Pancreas (tissue), 10 donors: ENCODE results near the gene ZDHHC7. TPM values are rescaled to one million over a fixed set of nuclear protein-coding genes. Genes with fewer than 3 reads are reported as not detected.

Experiments
- ATAC-seq, 4 donors: fragments of 200-7000 bp; cut with Tn5 transposase; one replicate each; pipeline versions ENCODE4 v1.8.0 to v1.9.1; 2020; ENCODE audit warnings: mild to moderate bottlenecking in 4 of 4, moderate library complexity in 4 of 4
- DNase-seq, 6 donors: peaks; one replicate each; pipeline ENCODE4 v3.0.0-alpha.2; 2020
- FAIRE-seq: peaks from 2 replicates; lab custom pipeline; 2012; peaks lifted over from hg19 to GRCh38; lab: Jason Lieb, UNC
- H3K27ac ChIP-seq, 4 donors: fragments of 200-600 bp; sonication (generic); 1 replicate in 3 of 4; 2 replicates in 1 of 4; pipeline versions ENCODE4 v1.5.0 to v1.8.0; 2020
- H3K27me3 ChIP-seq, 4 donors: fragments of 200-600 bp; one replicate each; pipeline ENCODE4 v1.8.0; 2021
- H3K36me3 ChIP-seq, 3 donors: fragments of 200-600 bp; sonication (generic) in 1 of 3; one replicate each; pipeline versions ENCODE4 v1.5.0 to v1.8.0; 2020 to 2021
- H3K4me1 ChIP-seq, 3 donors: fragments of 200-600 bp; one replicate each; pipeline ENCODE4 v1.8.0; 2021
- H3K4me3 ChIP-seq, 4 donors: fragments of 200-600 bp; sonication (generic) in 2 of 4; one replicate each; pipeline versions ENCODE4 v1.5.0 to v1.8.0; 2020 to 2021
- H3K9me3 ChIP-seq, 4 donors: fragments of 200-600 bp; one replicate each; pipeline ENCODE4 v1.8.0; 2021
- WGBS, 2 donors: extraction: QIAGEN DNeasy Blood & Tissue Kit; methylation state at CpG; one replicate each; pipeline ENCODE4 v1.1.7; 2013; 5-methylcytosine and 5-hydroxymethylcytosine counted together
- intact Hi-C, 3 donors: fragments of 100-400 bp; cut with DNase I; formaldehyde crosslinking; loops; one replicate each; pipeline versions ENCODE4 v1.11.1 to v1.14.2; 2022
- polyA plus RNA-seq, 2 donors: library from polyadenylated mRNA; stranded (reverse); fragments of 200-250 nt; gene quantifications; one replicate each; pipeline ENCODE4 v1.2.3, GENCODE V29; 2013
- total RNA-seq, 6 donors: library from RNA; stranded (reverse); fragmentation: NEBNext Ultra II Directional in 4 of 6; extraction: Animal tissue kit (Norgen Biotek cat#: 25700) in 4 of 6; gene quantifications; one replicate each; pipeline versions ENCODE4 v1.2.1 to v1.2.4, GENCODE V29; 2021 to 2023
- TF ChIP-seq, protein P1 (sequence below), 4 donors: fragments of 200-600 bp; sonication (generic) in 3 of 4; IDR thresholded peaks; one replicate each; pipeline versions ENCODE4 v1.5.0 to v1.8.0; 2021; ENCODE audit warnings: antibody characterized with exemption in 4 of 4
- donor health status: healthy with polysubstance abuse.
- donor health status: DM: no; HTN: no; CAD: no; lungs with moderate emphysema.
- donor health status: DM: no; HTN: no; CAD: no.
- donor health status: control.
- donor health status: control.
- donor health status: Bipolar disorder and iron deficiency.
- donor health status: DM: yes; HTN: yes; CAD: no.
- donor health status: DM: no; HTN: no; CAD: no.
- donor health status: DM: no; HTN: no; CAD: no.
- donor health status: DM: yes; HTN: yes; CAD: no.

Gene ZDHHC7
- total and polyA plus RNA-seq, 8 donors = 10.7 to 28.8 (median 17.9) TPM

- ATAC-seq = no peak
These were observed 54.1 kb downstream of the ZDHHC7 start for GRCh38 chr16:84957192-84957591.

GRCh38 chr16:84955427-84955826 is 55.9 kb downstream of the ZDHHC7 start:
- Histone ChIP-seq H3K27me3 (no peaks in the 10 kb centered on the region), H3K4me1 (peaks cover 8 to 26% (median 8%) of the 10 kb centered on the region in 3 donors), H3K27ac (peak overlapping the region in 2 of 4 donors; percentile 20 to 55), H3K36me3 (no peaks in the 10 kb centered on the region), H3K9me3 (no peaks in the 10 kb centered on the region), H3K4me3 (no peak overlapping the region)
- DNase-seq (peak; percentile 78 to 97 (median 90)), ATAC-seq (peak; percentile 78 to 91 (median 83)), FAIRE-seq (no peak)
- intact Hi-C loops = loop anchor here in 1 of 3 donors (10.0 kb wide), 1 partner anchor 191 kb away; no protein-coding TSS in a partner anchor
- WGBS, 2 donors = 15 to 19% methylated on average over 5 to 6 of the region's 6 CpGs
- TF ChIP-seq, protein P1, sequence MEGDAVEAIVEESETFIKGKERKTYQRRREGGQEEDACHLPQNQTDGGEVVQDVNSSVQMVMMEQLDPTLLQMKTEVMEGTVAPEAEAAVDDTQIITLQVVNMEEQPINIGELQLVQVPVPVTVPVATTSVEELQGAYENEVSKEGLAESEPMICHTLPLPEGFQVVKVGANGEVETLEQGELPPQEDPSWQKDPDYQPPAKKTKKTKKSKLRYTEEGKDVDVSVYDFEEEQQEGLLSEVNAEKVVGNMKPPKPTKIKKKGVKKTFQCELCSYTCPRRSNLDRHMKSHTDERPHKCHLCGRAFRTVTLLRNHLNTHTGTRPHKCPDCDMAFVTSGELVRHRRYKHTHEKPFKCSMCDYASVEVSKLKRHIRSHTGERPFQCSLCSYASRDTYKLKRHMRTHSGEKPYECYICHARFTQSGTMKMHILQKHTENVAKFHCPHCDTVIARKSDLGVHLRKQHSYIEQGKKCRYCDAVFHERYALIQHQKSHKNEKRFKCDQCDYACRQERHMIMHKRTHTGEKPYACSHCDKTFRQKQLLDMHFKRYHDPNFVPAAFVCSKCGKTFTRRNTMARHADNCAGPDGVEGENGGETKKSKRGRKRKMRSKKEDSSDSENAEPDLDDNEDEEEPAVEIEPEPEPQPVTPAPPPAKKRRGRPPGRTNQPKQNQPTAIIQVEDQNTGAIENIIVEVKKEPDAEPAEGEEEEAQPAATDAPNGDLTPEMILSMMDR (IDR thresholded peaks at IDR 0.05) = no peak

More at GRCh38 chr16:84957192-84957591, 54.1 kb downstream of the ZDHHC7 start:
- H3K27me3 ChIP-seq = no peaks in the 10 kb centered on the region
- TF ChIP-seq, protein P1 (IDR thresholded peaks at IDR 0.05) = no peak
- no peaks in the 10 kb centered on the region for H3K9me3 ChIP-seq
- no peak for FAIRE-seq
- 81 to 84% methylated on average over 5 of the region's 5 CpGs for WGBS, 2 donors
- peak in 1 of 6 donors; percentile 55 for DNase-seq
- H3K27ac ChIP-seq = no peak overlapping the region
- no peak overlapping the region for H3K4me3 ChIP-seq
- intact Hi-C loops = loop anchor here in 1 of 3 donors (10.0 kb wide), 1 partner anchor 192 kb away; no protein-coding TSS in a partner anchor
- H3K36me3 ChIP-seq = no peaks in the 10 kb centered on the region
- peaks cover 8 to 26% (median 8%) of the 10 kb centered on the region in 3 donors for H3K4me1 ChIP-seq

DNA sequence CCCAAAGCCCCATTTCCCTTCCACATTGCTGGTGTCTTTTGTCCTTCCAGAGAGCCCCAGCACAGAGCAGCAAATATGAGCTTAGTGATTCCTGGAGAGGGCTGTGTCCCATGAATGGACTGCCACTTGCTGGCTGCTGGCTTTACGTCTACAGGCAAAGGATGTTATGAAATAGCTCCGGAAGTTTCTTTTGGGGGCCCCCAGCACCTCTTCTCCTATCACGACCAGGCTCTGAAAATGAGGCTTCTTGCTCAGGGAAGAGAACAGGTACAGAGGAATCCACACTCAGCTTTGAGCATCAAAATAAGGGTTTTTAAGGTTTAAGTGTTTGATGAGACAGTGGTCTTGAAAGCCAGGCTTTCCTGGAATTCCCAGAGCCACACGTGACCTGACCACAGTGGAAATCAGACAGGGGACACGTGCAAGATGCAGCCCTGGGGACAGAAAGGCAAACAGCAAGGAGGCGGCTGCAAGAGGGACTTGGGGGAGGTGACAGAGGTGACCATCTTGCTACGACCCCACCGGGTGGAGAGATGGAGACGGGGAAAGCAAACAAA is 58.1 kb downstream of the ZDHHC7 start:
- WGBS, 2 donors = 75 to 80% methylated on average over 9 of the region's 9 CpGs
- Histone ChIP-seq H3K36me3 (no peaks in the 10 kb centered on the region), H3K27me3 (no peaks in the 10 kb centered on the region), H3K4me1 (peaks cover 8 to 26% (median 8%) of the 10 kb centered on the region in 3 donors), H3K27ac (peak overlapping the region in 2 of 4 donors; percentile 61 to 76), H3K4me3 (no peak overlapping the region), H3K9me3 (no peaks in the 10 kb centered on the region)
- TF ChIP-seq, protein P1 (IDR thresholded peaks at IDR 0.05) = no peak
- FAIRE-seq (no peak), ATAC-seq (peak in 2 of 4 donors; percentile 4), DNase-seq (no peak)
- intact Hi-C loops = loop anchor here in 2 of 3 donors (5.0 to 10.0 kb wide), 2 partner anchors 188 to 201 kb away; no protein-coding TSS in a partner anchor

- intact Hi-C loops = loop anchor here in 2 of 3 donors (5.0 to 10.0 kb wide), 2 partner anchors 188 to 200 kb away; no protein-coding TSS in a partner anchor
- H3K36me3 ChIP-seq = no peaks in the 10 kb centered on the region
- peaks cover 8 to 26% (median 8%) of the 10 kb centered on the region in 3 donors for H3K4me1 ChIP-seq
- WGBS, 2 donors = 21 to 25% methylated on average over 12 of the region's 12 CpGs
- TF ChIP-seq, protein P1 (IDR thresholded peaks at IDR 0.05) = peak; percentile 84 to 97 (median 92)
- H3K9me3 ChIP-seq = no peaks in the 10 kb centered on the region
- ATAC-seq = peak; percentile 74 to 92 (median 84)
- no peaks in the 10 kb centered on the region for H3K27me3 ChIP-seq
- peak in 5 of 6 donors; percentile 72 to 86 (median 74) for DNase-seq
- H3K27ac ChIP-seq = peak overlapping the region in 2 of 4 donors; percentile 61 to 76
- no peak for FAIRE-seq
- no peak overlapping the region for H3K4me3 ChIP-seq
These were observed 58.8 kb downstream of the ZDHHC7 start for GRCh38 chr16:84952335-84953189.
